ENCODE results near the gene ZNF135. TPM values are rescaled to one million over a fixed set of nuclear protein-coding genes. Genes with fewer than 3 reads are reported as not detected.
A peak's percentile ranks its signal among the peaks of the same experiment; 100 is the strongest.

ZNF135 gene
- total RNA-seq, 1 experiment from 2014 or later = 0.40 TPM

GRCh38 chr19:58093071-58093470 is 34.0 kb downstream of the ZNF135 start:
- DNase-seq (ENCODE audit: low read depth) = no peak

DNA sequence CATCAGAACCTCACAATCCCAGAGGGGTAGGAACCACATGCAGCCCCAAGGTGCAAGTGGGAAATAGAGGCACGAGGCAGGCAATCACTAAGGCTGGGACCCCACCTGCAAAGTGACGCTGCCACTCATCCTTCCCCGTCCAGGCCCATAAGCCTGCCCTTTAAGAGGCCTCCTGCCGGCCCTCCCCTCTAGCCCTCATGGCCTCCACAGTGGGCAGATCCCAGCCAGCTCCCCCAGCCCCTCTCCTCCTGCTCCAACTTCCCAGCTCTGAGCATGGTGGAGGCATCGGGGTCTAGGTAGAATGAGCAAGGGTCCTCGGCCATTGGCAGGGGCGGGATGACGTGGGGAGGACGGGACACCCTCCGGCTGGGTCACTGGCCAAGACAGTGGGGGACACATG is 36.2 kb downstream of the ZNF135 start:
- DNase-seq (ENCODE audit: low read depth) = no peak

GRCh38 chr19:58096884-58097283 is 37.8 kb downstream of the ZNF135 start:
- DNase-seq (ENCODE audit: low read depth) = no peak

GRCh38 chr19:58097349-58097748 is 38.3 kb downstream of the ZNF135 start:
- DNase-seq (ENCODE audit: low read depth) = no peak

- DNase-seq (ENCODE audit: low read depth) = peak; percentile 86
Measured at GRCh38 chr19:58097781-58098681, 38.9 kb downstream of the ZNF135 start, which contains the start of gene ZSCAN18. Gene ZSCAN18 (minus strand): TSS chr19:58098231. CDS start chr19:58090267, 7,964 bp downstream.

DNA sequence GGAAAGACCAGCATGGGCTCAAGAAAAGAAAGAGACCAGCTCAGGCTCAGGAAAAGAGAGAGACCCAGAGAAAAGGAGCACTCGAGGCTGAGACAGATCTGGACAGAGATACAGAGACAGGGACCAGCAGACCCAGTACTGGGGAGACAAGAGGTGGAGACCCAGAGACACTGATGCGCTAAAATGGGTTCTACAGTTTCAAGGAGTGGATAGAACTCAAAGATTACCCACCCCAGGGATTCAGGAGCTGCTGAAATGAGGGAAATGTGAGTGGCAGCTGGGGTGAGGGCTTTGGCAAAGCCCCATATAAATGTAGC is 39.6 kb downstream of the ZNF135 start:
- no peak for DNase-seq (ENCODE audit: low read depth)

DNA sequence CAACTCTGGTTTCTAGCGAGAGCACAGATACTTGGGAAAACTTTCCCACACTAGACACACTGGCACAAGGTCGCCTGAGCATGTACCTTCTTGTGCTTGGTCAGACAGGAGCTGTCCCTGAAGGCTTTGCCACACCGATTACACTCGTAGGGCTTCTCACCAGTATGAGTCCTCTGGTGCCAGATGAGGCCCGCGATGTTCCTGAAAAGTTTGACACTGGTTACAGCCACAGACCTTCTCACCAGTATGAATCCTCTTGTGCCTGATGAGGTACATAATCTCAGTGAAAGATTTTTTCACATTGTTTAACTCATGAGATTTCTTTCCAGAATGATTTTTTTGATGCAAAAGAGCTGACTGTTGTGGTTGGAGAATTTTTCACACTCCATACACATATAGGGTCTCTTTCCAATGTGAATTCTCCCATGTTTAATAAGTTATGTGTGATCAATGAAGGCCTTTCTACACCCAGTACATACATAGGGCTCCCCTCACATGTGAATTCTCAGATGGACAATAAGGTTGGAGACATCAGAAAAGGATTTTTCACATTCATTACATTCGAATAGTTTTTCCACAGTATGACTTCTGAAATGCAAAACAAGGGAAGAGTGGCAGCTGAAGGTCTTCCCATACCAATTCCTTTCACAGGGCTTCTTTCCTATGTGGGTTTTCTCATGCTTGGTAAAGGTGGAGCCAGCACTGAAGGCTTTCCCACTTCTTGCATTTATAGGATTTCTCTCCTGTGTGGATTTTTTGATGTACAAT is 48.9 kb downstream of the ZNF135 start:
- DNase-seq (ENCODE audit: low read depth) = no peak

- DNase-seq (ENCODE audit: low read depth) = no peak
Measured at GRCh38 chr19:58108546-58108817, 49.4 kb downstream of the ZNF135 start.

- no peak for DNase-seq (ENCODE audit: low read depth)
Measured at GRCh38 chr19:58117841-58118575, 58.9 kb downstream of the ZNF135 start.

- no peak for DNase-seq (ENCODE audit: low read depth)
Measured at GRCh38 chr19:58118979-58119733, 60.1 kb downstream of the ZNF135 start.

Other genes starting within 250 kb of the ZNF135 start
- 4.4 and 4.5 TPM in 2 replicates for gene ZNF552, start 244.4 kb upstream of the ZNF135 start, total RNA-seq (2014; rRNA removed; shearing (Covaris generic))
- 14.9 and 16.9 TPM in 2 replicates for gene ZNF587B, start 229.0 kb upstream of the ZNF135 start, total RNA-seq (2014; rRNA removed; shearing (Covaris generic))
- 11.2 and 20.4 TPM in 2 replicates for gene ZNF587, start 209.4 kb upstream of the ZNF135 start, total RNA-seq (2014; rRNA removed; shearing (Covaris generic))
- 3.5 and 5.4 TPM in 2 replicates for gene ZNF814, start 170.2 kb upstream of the ZNF135 start, total RNA-seq (2014; rRNA removed; shearing (Covaris generic))
- gene ZNF417, start 142.7 kb upstream of the ZNF135 start, total RNA-seq (2014; rRNA removed; shearing (Covaris generic)) = 5.9 and 7.4 TPM in 2 replicates
- 2.5 and 6.2 TPM in 2 replicates for gene ZNF418, start 123.9 kb upstream of the ZNF135 start, total RNA-seq (2014; rRNA removed; shearing (Covaris generic))
- gene ZNF256, start 111.6 kb upstream of the ZNF135 start, total RNA-seq (2014; rRNA removed; shearing (Covaris generic)) = 2.9 and 4.4 TPM in 2 replicates
- 0.11 TPM in 1 of 2 replicates, not detected in the other for gene C19orf18, start 84.7 kb upstream of the ZNF135 start, total RNA-seq (2014; rRNA removed; shearing (Covaris generic))
- gene ZNF606, start 56.5 kb upstream of the ZNF135 start, total RNA-seq (2014; rRNA removed; shearing (Covaris generic)) = 13.5 and 15.7 TPM in 2 replicates
- not detected in 2 replicates for gene ZSCAN1, start 25.3 kb upstream of the ZNF135 start, total RNA-seq (2014; rRNA removed; shearing (Covaris generic))
- gene ZSCAN18, start 38.9 kb downstream of the ZNF135 start, total RNA-seq (2014; rRNA removed; shearing (Covaris generic)) = 7.7 and 8.0 TPM in 2 replicates
- gene ZNF329, start 91.5 kb downstream of the ZNF135 start, total RNA-seq (2014; rRNA removed; shearing (Covaris generic)) = 1.3 and 1.8 TPM in 2 replicates
- gene ZNF274, start 123.8 kb downstream of the ZNF135 start, total RNA-seq (2014; rRNA removed; shearing (Covaris generic)) = 23.9 and 30.7 TPM in 2 replicates
- 71.7 and 90.7 TPM in 2 replicates for gene ZNF544, start 169.6 kb downstream of the ZNF135 start, total RNA-seq (2014; rRNA removed; shearing (Covaris generic))
- gene ZNF8, start 219.7 kb downstream of the ZNF135 start, total RNA-seq (2014; rRNA removed; shearing (Covaris generic)) = 3.1 and 3.5 TPM in 2 replicates
- gene ERVK3-1, start 246.1 kb downstream of the ZNF135 start, total RNA-seq (2014; rRNA removed; shearing (Covaris generic)) = 125 and 149 TPM in 2 replicates

Measured in Daoy (cell line).